GM19438 (cell line): ENCODE results near the gene PLCB1.

ENCODE experiments used
- ATAC-seq: cut with Tn5 transposase; IDR thresholded peaks from one replicate; pipeline ENCODE4 v1.9.1; 2021; ENCODE audit warnings: low read depth; ENCODE audit not compliant: unreplicated experiment

PLCB1 gene

GRCh38 chr20:8234580-8234979 is 102.5 kb downstream of the PLCB1 start:
- no peak for ATAC-seq

- no peak for ATAC-seq
These were observed 110.0 kb downstream of the PLCB1 start for GRCh38 chr20:8242066-8242465.

- ATAC-seq = no peak
These were observed 111.0 kb downstream of the PLCB1 start for GRCh38 chr20:8242827-8243724.

- no peak for ATAC-seq
These were observed 112.6 kb downstream of the PLCB1 start for GRCh38 chr20:8244637-8245036.

- no peak for ATAC-seq
These were observed 114.1 kb downstream of the PLCB1 start for GRCh38 chr20:8246153-8246552.

GRCh38 chr20:8246716-8247115 is 114.7 kb downstream of the PLCB1 start:
- no peak for ATAC-seq

- no peak for ATAC-seq
These were observed 116.0 kb downstream of the PLCB1 start for GRCh38 chr20:8248051-8248450.

- ATAC-seq = no peak
These were observed 117.6 kb downstream of the PLCB1 start for GRCh38 chr20:8249634-8250033.

- no peak for ATAC-seq
These were observed 118.6 kb downstream of the PLCB1 start for GRCh38 chr20:8250539-8251200.

GRCh38 chr20:8251201-8251575 is 119.1 kb downstream of the PLCB1 start:
- no peak for ATAC-seq

GRCh38 chr20:8254911-8255582 is 123.0 kb downstream of the PLCB1 start:
- ATAC-seq = no peak

GRCh38 chr20:8255945-8256632 is 124.0 kb downstream of the PLCB1 start:
- no peak for ATAC-seq

GRCh38 chr20:8260837-8261251 is 128.8 kb downstream of the PLCB1 start:
- ATAC-seq = no peak

GRCh38 chr20:8262721-8263120 is 130.7 kb downstream of the PLCB1 start:
- ATAC-seq = no peak

- ATAC-seq = no peak
These were observed 133.5 kb downstream of the PLCB1 start for GRCh38 chr20:8265588-8265987.

GRCh38 chr20:8267009-8267408 is 134.9 kb downstream of the PLCB1 start:
- ATAC-seq = no peak

GRCh38 chr20:8271727-8272126 is 139.7 kb downstream of the PLCB1 start:
- ATAC-seq = no peak

- ATAC-seq = no peak
These were observed 140.7 kb downstream of the PLCB1 start for GRCh38 chr20:8272766-8273165.

GRCh38 chr20:8284902-8285301 is 152.8 kb downstream of the PLCB1 start:
- ATAC-seq = no peak

GRCh38 chr20:8287340-8287739 is 155.3 kb downstream of the PLCB1 start:
- no peak for ATAC-seq

- no peak for ATAC-seq
These were observed 159.1 kb downstream of the PLCB1 start for GRCh38 chr20:8291200-8291599.
